Epithelial cell of proximal tubule (primary cell): ENCODE results near the gene MAP3K2. TPM values are rescaled to one million over a fixed set of nuclear protein-coding genes. Genes with fewer than 3 reads are reported as not detected.

Experiments
- DNase-seq: peaks from one replicate; pipeline ENCODE4 v3.0.0-alpha.2; 2011; ENCODE audit warnings: low read depth
- H3K4me3 ChIP-seq: 2 replicates; pipeline ENCODE4 v1.5.1; 2011; ENCODE audit warnings: low read depth, mild to moderate bottlenecking, low read length
- total RNA-seq: library from RNA; depleted of rRNA; stranded (reverse); fragments of >200 nt; gene quantifications from 2 replicates; pipeline ENCODE4 v1.2.3, GENCODE V29; 2015
- TF ChIP-seq, protein P1 (sequence below): conservative IDR thresholded peaks from 2 replicates; pipeline ENCODE4 v1.5.1; 2012; ENCODE audit warnings: low read depth, mild to moderate bottlenecking, low read length

The MAP3K2 gene
- total RNA-seq, 1 donor from 2014 or later, result 22.4 TPM

DNA sequence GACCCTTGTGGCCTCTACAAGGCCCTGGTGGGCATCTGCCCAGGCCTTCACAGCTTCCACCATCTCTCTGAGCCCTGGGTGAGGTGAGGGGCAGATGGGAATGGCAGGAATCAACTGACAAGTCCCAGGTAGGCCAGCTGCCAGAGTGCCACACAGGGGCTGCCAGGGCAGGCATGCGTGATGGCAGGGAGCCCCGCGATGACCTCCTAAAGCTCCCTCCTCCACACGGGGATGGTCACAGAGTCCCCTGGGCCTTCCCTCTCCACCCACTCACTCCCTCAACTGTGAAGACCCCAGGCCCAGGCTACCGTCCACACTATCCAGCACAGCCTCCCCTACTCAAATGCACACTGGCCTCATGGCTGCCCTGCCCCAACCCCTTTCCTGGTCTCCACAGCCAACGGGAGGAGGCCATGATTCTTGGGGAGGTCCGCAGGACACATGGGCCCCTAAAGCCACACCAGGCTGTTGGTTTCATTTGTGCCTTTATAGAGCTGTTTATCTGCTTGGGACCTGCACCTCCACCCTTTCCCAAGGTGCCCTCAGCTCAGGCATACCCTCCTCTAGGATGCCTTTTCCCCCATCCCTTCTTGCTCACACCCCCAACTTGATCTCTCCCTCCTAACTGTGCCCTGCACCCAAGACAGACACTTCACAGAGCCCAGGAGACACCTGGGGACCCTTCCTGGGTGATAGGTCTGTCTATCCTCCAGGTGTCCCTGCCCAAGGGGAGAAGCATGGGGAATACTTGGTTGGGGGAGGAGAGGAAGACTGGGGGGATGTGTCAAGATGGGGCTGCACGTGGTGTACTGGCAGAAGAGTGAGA is 32.5 kb upstream of the MAP3K2 start:
- TF ChIP-seq, protein P1, sequence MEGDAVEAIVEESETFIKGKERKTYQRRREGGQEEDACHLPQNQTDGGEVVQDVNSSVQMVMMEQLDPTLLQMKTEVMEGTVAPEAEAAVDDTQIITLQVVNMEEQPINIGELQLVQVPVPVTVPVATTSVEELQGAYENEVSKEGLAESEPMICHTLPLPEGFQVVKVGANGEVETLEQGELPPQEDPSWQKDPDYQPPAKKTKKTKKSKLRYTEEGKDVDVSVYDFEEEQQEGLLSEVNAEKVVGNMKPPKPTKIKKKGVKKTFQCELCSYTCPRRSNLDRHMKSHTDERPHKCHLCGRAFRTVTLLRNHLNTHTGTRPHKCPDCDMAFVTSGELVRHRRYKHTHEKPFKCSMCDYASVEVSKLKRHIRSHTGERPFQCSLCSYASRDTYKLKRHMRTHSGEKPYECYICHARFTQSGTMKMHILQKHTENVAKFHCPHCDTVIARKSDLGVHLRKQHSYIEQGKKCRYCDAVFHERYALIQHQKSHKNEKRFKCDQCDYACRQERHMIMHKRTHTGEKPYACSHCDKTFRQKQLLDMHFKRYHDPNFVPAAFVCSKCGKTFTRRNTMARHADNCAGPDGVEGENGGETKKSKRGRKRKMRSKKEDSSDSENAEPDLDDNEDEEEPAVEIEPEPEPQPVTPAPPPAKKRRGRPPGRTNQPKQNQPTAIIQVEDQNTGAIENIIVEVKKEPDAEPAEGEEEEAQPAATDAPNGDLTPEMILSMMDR, result no peak
- H3K4me3 ChIP-seq, result no peak overlapping the region
- no peak for DNase-seq

GRCh38 chr2:127419448-127420038 is 31.8 kb upstream of the MAP3K2 start:
- H3K4me3 ChIP-seq, result no peak overlapping the region
- DNase-seq, result no peak
- TF ChIP-seq, protein P1, result no peak

DNA sequence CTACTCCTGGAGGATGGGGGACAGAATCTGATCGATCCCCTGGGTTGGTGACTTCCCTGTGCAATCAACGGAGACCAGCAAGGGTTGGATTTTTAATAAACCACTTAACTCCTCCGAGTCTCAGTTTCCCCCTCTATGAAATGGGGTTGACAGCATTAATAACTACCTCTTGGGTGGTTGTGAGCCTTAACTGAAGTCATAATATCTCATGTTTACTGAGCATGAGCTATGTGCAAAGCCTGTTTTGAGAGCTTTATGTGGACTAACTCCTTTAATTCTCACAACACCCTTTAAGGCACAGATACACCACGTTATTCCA is 31.3 kb upstream of the MAP3K2 start:
- H3K4me3 ChIP-seq, result no peak overlapping the region
- DNase-seq, result no peak
- TF ChIP-seq, protein P1, result no peak

- no peak for DNase-seq
- TF ChIP-seq, protein P1, result no peak
- no peak within 1 kb of the TSS for H3K4me3 ChIP-seq
Measured at GRCh38 chr2:127418300-127419111, 30.7 kb upstream of the MAP3K2 start, which contains the start of gene PROC. Gene PROC, plus strand, starts transcription at chr2:127418427. Its CDS starts 1,516 bp downstream, at chr2:127419943.

DNA sequence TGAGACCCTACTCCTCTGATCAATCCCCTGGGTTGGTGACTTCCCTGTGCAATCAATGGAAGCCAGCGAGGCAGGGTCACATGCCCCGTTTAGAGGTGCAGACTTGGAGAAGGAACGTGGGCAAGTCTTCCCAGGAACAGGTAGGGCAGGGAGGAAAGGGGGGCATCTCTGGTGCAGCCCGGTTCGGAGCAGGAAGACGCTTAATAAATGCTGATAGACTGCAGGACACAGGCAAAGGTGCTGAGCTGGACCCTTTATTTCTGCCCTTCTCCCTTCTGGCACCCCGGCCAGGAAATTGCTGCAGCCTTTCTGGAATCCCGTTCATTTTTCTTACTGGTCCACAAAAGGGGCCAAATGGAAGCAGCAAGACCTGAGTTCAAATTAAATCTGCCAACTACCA is 29.6 kb upstream of the MAP3K2 start:
- DNase-seq, result no peak
- TF ChIP-seq, protein P1, result no peak
- H3K4me3 ChIP-seq, result no peak overlapping the region

DNA sequence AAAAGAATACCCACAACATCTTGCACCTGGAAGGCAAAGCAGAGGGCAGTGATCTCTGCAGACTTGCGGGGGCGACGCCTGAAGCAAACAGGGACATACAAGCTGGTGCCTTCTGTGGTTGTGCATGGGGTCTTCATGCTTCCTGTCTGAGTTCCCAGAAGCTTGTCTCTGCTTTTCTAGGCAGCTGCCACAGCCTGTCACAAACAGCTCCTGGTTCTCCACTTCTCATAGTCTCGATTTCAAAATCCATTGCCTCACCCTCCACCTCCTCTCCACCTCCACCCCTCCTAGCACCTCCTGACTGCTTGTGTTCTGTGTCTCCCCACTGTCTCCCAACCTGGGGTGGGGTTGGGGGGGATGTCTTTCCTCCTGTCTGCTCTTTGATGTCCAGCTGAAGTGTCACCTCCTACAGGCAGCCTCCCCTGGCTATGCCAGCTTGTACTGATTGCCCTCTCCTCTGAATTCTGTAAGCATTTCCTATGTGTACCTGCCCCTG is 28.8 kb upstream of the MAP3K2 start:
- H3K4me3 ChIP-seq, result peak overlapping the region; percentile 48
- TF ChIP-seq, protein P1, result no peak
- DNase-seq, result no peak
